Esophagus (tissue), 2 donors: ENCODE results near the gene PCDHGB3. TPM values are rescaled to one million over a fixed set of nuclear protein-coding genes. Genes with fewer than 3 reads are reported as not detected.
"Not testable (repeated sequence)": the region's sequence is repeated elsewhere in the genome, so short reads cannot be mapped to it uniquely, and the experiment has no call there.

Experiments used
- H3K27ac ChIP-seq, 2 donors: one replicate each; pipeline ENCODE4 v1.5.1; 2013; ENCODE audit warnings: low read depth in 2 of 2, mild to moderate bottlenecking in 2 of 2, inconsistent platforms in 1 of 2, low read length in 1 of 2, moderate library complexity in 1 of 2
- H3K27me3 ChIP-seq, 2 donors: one replicate each; pipeline ENCODE4 v1.6.1; 2013; ENCODE audit warnings: low read length in 2 of 2, control low read depth in 1 of 2, mild to moderate bottlenecking in 1 of 2; ENCODE audit not compliant: insufficient read depth in 2 of 2, control insufficient read depth in 1 of 2
- H3K36me3 ChIP-seq, 2 donors: one replicate each; pipeline ENCODE4 v1.6.1; 2013; ENCODE audit warnings: low read length in 1 of 2; ENCODE audit not compliant: control insufficient read depth in 2 of 2, insufficient read depth in 2 of 2
- H3K4me1 ChIP-seq, 2 donors: one replicate each; pipeline ENCODE4 v1.6.1; 2013; ENCODE audit warnings: low read length in 1 of 2; ENCODE audit not compliant: control insufficient read depth in 2 of 2, insufficient read depth in 2 of 2
- H3K4me3 ChIP-seq, 2 donors: one replicate each; pipeline ENCODE4 v1.5.1; 2013; ENCODE audit warnings: low read length in 2 of 2, mild to moderate bottlenecking in 2 of 2, low read depth in 1 of 2, moderate library complexity in 1 of 2
- H3K9me3 ChIP-seq, 2 donors: one replicate each; pipeline ENCODE4 v1.6.1; 2013; ENCODE audit warnings: mild to moderate bottlenecking in 2 of 2, low read depth in 1 of 2, low read length in 1 of 2, moderate library complexity in 1 of 2; ENCODE audit not compliant: control insufficient read depth in 2 of 2, insufficient read depth in 1 of 2
- WGBS, 2 donors: extraction: QIAGEN DNeasy Blood & Tissue Kit; methylation state at CpG; one replicate each; pipeline ENCODE4 v1.1.7; 2013; 5-methylcytosine and 5-hydroxymethylcytosine counted together
- polyA plus RNA-seq, 2 donors: library from polyadenylated mRNA; stranded (reverse); fragments of 200-250 nt; gene quantifications; one replicate each; pipeline ENCODE4 v1.2.3, GENCODE V29; 2013
- donor health status: healthy with polysubstance abuse.
- donor health status: Bipolar disorder and iron deficiency.

PCDHGB3 gene
- polyA plus RNA-seq, 2 donors: 0.13 to 0.37 TPM

DNA sequence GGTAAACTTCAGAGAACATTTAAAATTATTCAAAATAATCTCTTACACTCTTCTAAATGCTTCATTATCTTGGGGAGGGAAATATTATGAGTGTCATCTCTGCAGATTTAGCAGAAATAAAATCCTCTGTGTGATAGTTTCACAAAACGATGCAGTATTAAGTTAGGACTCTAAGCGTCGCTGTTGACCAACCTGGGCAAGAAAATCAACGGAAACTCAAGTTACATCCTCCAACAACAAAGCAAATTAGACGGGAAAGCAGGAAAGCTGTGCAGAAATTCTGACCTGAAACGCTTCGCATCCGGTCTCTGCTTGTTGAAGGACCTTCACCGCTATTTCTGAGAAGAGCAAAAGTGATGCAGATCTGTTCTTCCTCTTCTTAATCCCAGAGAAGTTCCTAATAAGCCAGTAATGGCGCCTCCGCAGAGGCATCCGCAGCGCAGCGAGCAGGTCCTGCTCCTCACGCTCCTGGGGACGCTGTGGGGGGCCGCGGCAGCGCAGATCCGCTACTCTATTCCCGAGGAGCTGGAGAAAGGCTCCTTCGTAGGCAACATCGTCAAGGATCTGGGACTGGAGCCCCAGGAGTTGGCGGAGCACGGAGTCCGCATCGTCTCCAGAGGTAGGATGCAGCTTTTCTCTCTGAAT lies 3.8 kb downstream of the PCDHGB3 start, which contains the start of gene PCDHGA6:
TSS of gene PCDHGA6 (plus strand) at position 219 of the 645 bp plus-strand sequence. CDS start at position 412, 193 bp downstream.
- Histone ChIP-seq H3K4me1 (peaks cover 3% of the 10 kb centered on the region in 2 donors), H3K27ac (no peak within 1 kb of the TSS), H3K36me3 (no peaks in the 10 kb centered on the region), H3K27me3 (peaks cover 0 to 8% of the 10 kb centered on the region in 2 donors), H3K4me3 (no peak within 1 kb of the TSS), H3K9me3 (peaks cover 42 to 62% of the 10 kb centered on the region in 2 donors)
- 19 to 25% methylated on average over 27 of the region's 27 CpGs for WGBS, 2 donors

DNA sequence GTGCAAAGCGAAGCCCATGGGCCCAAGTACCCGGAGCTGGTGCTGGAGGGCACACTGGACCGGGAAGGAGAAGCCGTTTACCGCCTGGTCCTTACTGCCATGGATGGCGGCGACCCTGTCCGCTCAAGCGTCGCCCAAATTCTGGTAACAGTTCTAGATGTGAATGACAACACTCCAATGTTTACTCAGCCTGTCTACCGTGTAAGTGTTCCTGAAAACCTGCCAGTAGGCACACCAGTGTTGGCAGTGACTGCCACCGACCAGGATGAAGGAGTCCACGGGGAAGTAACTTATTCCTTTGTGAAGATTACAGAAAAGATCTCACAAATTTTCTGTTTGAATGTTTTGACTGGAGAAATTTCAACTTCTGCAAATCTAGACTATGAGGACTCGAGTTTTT lies 4.6 kb downstream of the PCDHGB3 start:
- Histone ChIP-seq H3K9me3 (peaks cover 42 to 62% of the 10 kb centered on the region in 2 donors), H3K27me3 (peaks cover 0 to 8% of the 10 kb centered on the region in 2 donors), H3K27ac (no peak overlapping the region), H3K4me1 (peaks cover 3% of the 10 kb centered on the region in 2 donors), H3K36me3 (no peaks in the 10 kb centered on the region), H3K4me3 (no peak overlapping the region)
- 58 to 62% methylated on average over 14 of the region's 14 CpGs for WGBS, 2 donors

DNA sequence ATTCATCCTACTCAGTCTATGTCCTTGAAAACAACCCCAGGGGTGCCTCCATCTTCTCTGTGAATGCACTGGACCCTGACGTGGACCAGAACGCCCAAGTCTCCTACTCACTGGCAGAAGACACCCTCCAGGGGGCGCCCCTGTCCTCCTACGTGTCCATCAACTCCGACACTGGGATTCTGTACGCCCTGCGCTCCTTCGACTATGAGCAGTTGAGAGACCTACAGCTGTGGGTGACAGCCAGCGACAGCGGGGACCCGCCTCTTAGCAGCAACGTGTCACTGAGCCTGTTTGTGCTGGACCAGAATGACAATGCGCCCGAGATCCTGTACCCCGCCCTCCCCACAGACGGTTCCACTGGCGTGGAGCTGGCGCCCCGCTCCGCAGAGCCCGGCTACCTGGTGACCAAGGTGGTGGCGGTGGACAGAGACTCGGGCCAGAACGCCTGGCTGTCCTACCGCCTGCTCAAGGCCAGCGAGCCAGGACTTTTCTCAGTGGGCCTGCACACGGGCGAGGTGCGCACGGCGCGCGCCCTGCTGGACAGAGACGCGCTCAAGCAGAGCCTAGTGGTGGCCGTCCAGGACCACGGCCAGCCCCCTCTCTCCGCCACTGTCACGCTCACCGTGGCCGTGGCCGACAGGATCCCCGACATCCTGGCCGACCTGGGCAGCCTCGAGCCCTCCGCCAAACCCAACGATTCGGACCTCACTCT lies 5.6 kb downstream of the PCDHGB3 start:
- H3K27ac ChIP-seq, H3K4me3 ChIP-seq, H3K4me1 ChIP-seq, H3K36me3 ChIP-seq, H3K27me3 ChIP-seq: not testable (repeated sequence)
- WGBS, 2 donors: 55 to 58% methylated on average over 37 to 43 of the region's 48 CpGs
- peaks cover 35 to 58% of the 10 kb centered on the region in 2 donors for H3K9me3 ChIP-seq

DNA sequence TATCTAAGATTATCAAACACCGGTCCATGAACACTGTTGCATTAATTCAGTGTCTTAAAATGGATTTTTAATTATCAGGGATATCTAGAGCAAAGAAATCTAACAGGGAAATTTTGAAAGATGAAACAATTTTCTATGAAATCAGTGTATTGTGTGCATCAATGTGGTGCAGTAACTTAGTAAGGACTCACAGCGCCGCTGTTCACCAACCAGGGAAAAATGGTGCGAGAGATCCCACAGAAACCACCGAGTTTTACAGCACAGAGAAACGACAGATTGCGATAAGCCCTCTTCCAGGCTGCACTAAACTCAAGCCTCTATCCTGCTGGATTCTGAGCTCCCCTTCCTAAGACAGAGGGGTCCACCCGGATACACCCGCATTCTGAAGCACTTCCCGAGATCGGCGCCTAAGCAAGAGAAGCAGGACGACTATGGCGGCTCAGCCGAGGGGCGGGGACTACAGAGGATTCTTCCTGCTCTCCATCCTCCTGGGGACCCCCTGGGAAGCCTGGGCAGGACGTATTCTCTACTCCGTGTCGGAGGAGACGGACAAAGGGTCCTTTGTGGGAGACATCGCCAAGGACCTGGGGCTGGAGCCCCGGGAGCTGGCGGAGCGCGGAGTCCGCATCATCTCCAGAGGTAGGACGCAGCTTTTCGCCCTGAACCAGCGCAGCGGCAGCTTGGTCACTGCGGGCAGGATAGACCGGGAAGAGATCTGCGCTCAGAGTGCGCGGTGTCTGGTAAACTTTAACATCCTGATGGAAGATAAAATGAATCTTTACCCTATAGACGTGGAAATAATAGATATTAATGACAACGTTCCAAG lies 12.6 kb downstream of the PCDHGB3 start, which contains the start of gene PCDHGA7:
TSS of gene PCDHGA7 (plus strand) at position 274 of the 826 bp plus-strand sequence. CDS start at position 432, 158 bp downstream.
- H3K27ac ChIP-seq: no peak within 1 kb of the TSS
- H3K4me3 ChIP-seq: peak within 1 kb of the TSS in 1 of 2 donors; percentile 7
- H3K9me3 ChIP-seq: peaks cover 24 to 32% of the 10 kb centered on the region in 2 donors
- peaks cover 0 to 4% of the 10 kb centered on the region in 2 donors for H3K4me1 ChIP-seq
- H3K36me3 ChIP-seq: no peaks in the 10 kb centered on the region
- no peaks in the 10 kb centered on the region for H3K27me3 ChIP-seq
- 21 to 22% methylated on average over 37 of the region's 37 CpGs for WGBS, 2 donors

DNA sequence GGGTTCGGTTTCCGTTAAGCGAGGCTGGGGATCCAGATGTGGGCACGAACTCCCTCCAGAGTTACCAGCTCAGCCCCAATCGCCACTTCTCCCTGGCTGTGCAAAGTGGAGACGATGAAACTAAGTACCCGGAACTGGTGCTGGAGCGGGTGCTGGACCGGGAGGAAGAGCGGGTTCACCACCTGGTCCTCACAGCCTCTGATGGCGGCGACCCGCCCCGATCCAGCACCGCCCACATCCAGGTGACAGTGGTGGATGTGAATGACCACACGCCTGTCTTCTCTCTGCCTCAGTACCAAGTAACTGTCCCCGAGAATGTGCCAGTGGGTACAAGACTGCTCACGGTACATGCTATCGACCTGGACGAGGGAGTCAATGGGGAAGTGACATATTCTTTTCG lies 13.3 kb downstream of the PCDHGB3 start:
- 40 to 42% methylated on average over 21 of the region's 21 CpGs for WGBS, 2 donors
- peak overlapping the region in 1 of 2 donors; percentile 7 for H3K4me3 ChIP-seq
- no peaks in the 10 kb centered on the region for H3K36me3 ChIP-seq
- no peak overlapping the region for H3K27ac ChIP-seq
- H3K27me3 ChIP-seq: no peaks in the 10 kb centered on the region
- H3K9me3 ChIP-seq: peaks cover 24 to 29% of the 10 kb centered on the region in 2 donors
- peaks cover 0 to 4% of the 10 kb centered on the region in 2 donors for H3K4me1 ChIP-seq

DNA sequence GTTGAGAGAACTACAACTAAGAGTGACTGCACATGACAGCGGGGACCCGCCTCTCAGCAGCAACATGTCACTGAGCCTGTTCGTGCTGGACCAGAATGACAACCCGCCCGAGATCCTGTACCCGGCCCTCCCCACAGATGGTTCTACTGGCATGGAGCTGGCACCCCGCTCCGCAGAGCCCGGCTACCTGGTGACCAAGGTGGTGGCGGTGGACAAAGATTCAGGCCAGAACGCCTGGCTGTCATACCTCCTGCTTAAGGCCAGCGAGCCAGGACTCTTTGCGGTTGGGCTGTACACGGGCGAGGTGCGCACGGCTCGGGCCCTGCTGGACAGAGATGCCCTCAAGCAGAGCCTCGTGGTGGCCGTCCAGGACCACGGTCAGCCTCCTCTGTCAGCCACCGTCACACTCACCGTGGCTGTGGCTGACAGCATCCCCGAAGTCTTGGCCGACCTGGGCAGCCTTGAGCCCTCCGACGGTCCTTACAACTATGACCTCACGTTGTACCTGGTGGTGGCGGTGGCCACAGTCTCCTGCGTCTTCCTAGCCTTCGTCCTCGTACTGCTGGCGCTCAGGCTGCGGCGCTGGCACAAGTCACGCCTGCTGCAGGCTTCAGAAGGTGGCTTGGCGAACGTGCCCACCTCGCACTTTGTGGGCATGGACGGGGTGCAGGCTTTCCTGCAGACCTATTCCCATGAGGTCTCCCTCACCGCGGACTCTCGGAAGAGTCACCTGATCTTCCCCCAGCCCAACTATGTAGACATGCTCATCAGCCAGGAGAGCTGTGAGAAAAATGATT lies 14.6 kb downstream of the PCDHGB3 start:
- H3K4me3 ChIP-seq: no peak overlapping the region
- peaks cover 34 to 43% of the 10 kb centered on the region in 2 donors for H3K9me3 ChIP-seq
- H3K27ac ChIP-seq: no peak overlapping the region
- H3K27me3 ChIP-seq: no peaks in the 10 kb centered on the region
- WGBS, 2 donors: 46 to 51% methylated on average over 43 of the region's 43 CpGs
- no peaks in the 10 kb centered on the region for H3K36me3 ChIP-seq
- H3K4me1 ChIP-seq: peaks cover 0 to 4% of the 10 kb centered on the region in 2 donors

DNA sequence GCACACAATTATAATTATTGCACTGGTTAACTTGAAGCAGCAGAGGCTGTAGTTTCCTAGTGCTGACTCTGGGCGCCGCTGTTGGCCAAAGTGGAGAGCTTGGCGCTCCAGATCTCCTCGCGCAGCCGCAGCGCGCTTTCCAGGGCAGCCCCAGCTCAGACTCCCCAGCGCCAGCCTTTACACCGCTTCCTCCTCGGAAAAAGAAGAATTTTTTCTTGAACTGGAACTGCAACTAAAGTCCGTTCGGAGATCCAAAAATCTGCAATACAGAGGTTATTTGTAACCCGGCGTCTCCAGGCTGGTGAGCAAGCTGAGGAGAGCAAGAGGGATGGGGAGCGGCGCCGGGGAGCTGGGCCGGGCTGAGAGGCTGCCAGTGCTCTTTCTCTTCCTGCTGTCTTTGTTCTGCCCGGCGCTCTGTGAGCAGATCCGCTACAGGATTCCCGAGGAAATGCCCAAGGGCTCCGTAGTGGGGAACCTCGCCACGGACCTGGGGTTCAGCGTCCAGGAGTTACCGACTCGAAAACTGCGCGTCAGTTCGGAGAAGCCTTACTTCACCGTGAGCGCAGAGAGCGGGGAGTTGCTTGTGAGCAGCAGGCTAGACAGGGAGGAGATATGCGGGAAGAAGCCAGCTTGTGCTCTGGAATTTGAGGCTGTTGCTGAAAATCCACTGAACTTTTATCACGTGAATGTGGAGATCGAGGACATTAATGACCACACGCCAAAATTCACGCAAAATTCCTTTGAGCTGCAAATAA lies 17.7 kb downstream of the PCDHGB3 start, which contains the start of gene PCDHGB4:
TSS of gene PCDHGB4 (plus strand) at position 142 of the 755 bp plus-strand sequence. CDS start at position 329, 187 bp downstream.
- H3K36me3 ChIP-seq, H3K27ac ChIP-seq, H3K4me1 ChIP-seq, H3K27me3 ChIP-seq, H3K4me3 ChIP-seq: not testable (repeated sequence)
- H3K9me3 ChIP-seq: peaks cover 34 to 45% of the 10 kb centered on the region in 2 donors
- 14 to 23% methylated on average over 21 to 22 of the region's 40 CpGs for WGBS, 2 donors

DNA sequence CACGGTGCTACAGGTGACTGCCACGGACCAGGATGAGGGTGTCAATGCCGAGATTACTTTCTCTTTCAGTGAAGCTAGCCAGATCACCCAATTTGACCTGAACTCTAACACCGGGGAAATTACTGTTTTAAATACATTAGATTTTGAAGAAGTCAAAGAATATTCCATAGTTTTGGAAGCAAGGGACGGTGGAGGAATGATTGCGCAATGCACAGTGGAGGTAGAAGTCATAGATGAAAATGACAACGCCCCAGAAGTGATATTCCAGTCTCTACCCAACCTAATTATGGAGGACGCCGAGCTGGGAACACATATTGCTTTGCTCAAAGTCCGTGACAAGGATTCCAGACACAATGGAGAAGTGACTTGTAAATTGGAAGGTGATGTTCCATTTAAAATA lies 18.6 kb downstream of the PCDHGB3 start:
- WGBS, 2 donors: 43 to 44% methylated on average over 10 of the region's 10 CpGs
- H3K36me3 ChIP-seq: no peaks in the 10 kb centered on the region
- peaks cover 34 to 45% of the 10 kb centered on the region in 2 donors for H3K9me3 ChIP-seq
- no peak overlapping the region for H3K4me3 ChIP-seq
- H3K27ac ChIP-seq: no peak overlapping the region
- peaks cover 0 to 4% of the 10 kb centered on the region in 2 donors for H3K4me1 ChIP-seq
- H3K27me3 ChIP-seq: peaks cover 0 to 5% of the 10 kb centered on the region in 2 donors
